Measurements from ENCODE around the gene ZNF418.
"Not testable (repeated sequence)": the region's sequence is repeated elsewhere in the genome, so short reads cannot be mapped to it uniquely, and the experiment has no call there.

Gene ZNF418

GRCh38 chr19:57934820-57935665 is at the start of gene ZNF418:
TSS of gene ZNF418 (minus strand) at chr19:57935402. CDS start at chr19:57933822, 1,580 bp downstream.
- no peak for DNase-seq (ENCODE audit: low spot score)

GRCh38 chr19:57978586-57979289 is 43.5 kb upstream of the ZNF418 start:
- no peak for DNase-seq (ENCODE audit: low spot score)

- no peak for DNase-seq (ENCODE audit: low spot score)
Measured at GRCh38 chr19:57974434-57974833, 39.2 kb upstream of the ZNF418 start, which contains the start of gene C19orf18. TSS of gene C19orf18 (minus strand) at chr19:57974534. CDS start at chr19:57974432, 102 bp downstream.

- no peak for DNase-seq (ENCODE audit: low spot score)
Measured at GRCh38 chr19:57964761-57965160, 29.6 kb upstream of the ZNF418 start.

- no peak for DNase-seq (ENCODE audit: low spot score)
Measured at GRCh38 chr19:57961785-57962184, 26.6 kb upstream of the ZNF418 start.

GRCh38 chr19:57954996-57955395 is 19.8 kb upstream of the ZNF418 start:
- DNase-seq (ENCODE audit: low spot score), result no peak

GRCh38 chr19:57949702-57950101 is 14.5 kb upstream of the ZNF418 start:
- DNase-seq (ENCODE audit: low spot score), result no peak

- DNase-seq (ENCODE audit: low spot score), result no peak
Measured at GRCh38 chr19:57949296-57949695, 14.1 kb upstream of the ZNF418 start.

GRCh38 chr19:57947419-57948134 is 12.4 kb upstream of the ZNF418 start, which contains the start of gene ZNF256:
TSS of gene ZNF256 (minus strand) at chr19:57947706. CDS start at chr19:57947474, 232 bp downstream.
- DNase-seq (ENCODE audit: low spot score), result no peak

GRCh38 chr19:57947088-57947418 is 11.9 kb upstream of the ZNF418 start:
- no peak for DNase-seq (ENCODE audit: low spot score)

GRCh38 chr19:57946316-57946715 is 11.1 kb upstream of the ZNF418 start:
- DNase-seq (ENCODE audit: low spot score), result no peak

GRCh38 chr19:57941593-57941992 is 6.4 kb upstream of the ZNF418 start:
- no peak for DNase-seq (ENCODE audit: low spot score)

GRCh38 chr19:57935731-57936130 is 529 bp upstream of the ZNF418 start:
- DNase-seq (ENCODE audit: low spot score), result no peak

GRCh38 chr19:57927587-57927986 is 7.6 kb downstream of the ZNF418 start:
- DNase-seq (ENCODE audit: low spot score), result no peak

GRCh38 chr19:57916168-57916995 is 18.8 kb downstream of the ZNF418 start, which contains the start of gene ZNF417:
TSS of gene ZNF417 (minus strand) at chr19:57916592. CDS start at chr19:57916411, 181 bp downstream.
- peak; percentile 45 for DNase-seq (ENCODE audit: low spot score)

GRCh38 chr19:57914531-57914930 is 20.7 kb downstream of the ZNF418 start:
- no peak for DNase-seq (ENCODE audit: low spot score)

- DNase-seq (ENCODE audit: low spot score), result no peak
Measured at GRCh38 chr19:57907394-57907793, 27.8 kb downstream of the ZNF418 start.

GRCh38 chr19:57905258-57905657 is 29.9 kb downstream of the ZNF418 start:
- DNase-seq (ENCODE audit: low spot score), result no peak

GRCh38 chr19:57903618-57904184 is 31.5 kb downstream of the ZNF418 start:
- DNase-seq (ENCODE audit: low spot score), result no peak

- DNase-seq (ENCODE audit: low spot score), result no peak
Measured at GRCh38 chr19:57900311-57900710, 34.9 kb downstream of the ZNF418 start.

GRCh38 chr19:57890706-57891105 is 44.5 kb downstream of the ZNF418 start:
- DNase-seq (ENCODE audit: low spot score), result not testable (repeated sequence)

Measured in LoVo (cell line).